Embryonic facial prominence (tissue), 1 donor: Measurements from ENCODE around the gene ADAMTS9.

Experiments used
- DNase-seq: peaks from one replicate; pipeline ENCODE4 v3.0.0-alpha.2; 2016; ENCODE audit errors: extremely low spot score

ADAMTS9 gene

GRCh38 chr3:64490180-64490724 is 197.5 kb downstream of the ADAMTS9 start:
- DNase-seq: no peak

- no peak for DNase-seq
These were observed 198.3 kb downstream of the ADAMTS9 start for GRCh38 chr3:64489361-64490044.

- no peak for DNase-seq
These were observed 198.9 kb downstream of the ADAMTS9 start for GRCh38 chr3:64488939-64489338.

GRCh38 chr3:64484289-64484992 is 203.4 kb downstream of the ADAMTS9 start:
- peak; percentile 73 for DNase-seq

- DNase-seq: no peak
These were observed 204.3 kb downstream of the ADAMTS9 start for GRCh38 chr3:64483467-64483866.

GRCh38 chr3:64475037-64475436 is 212.8 kb downstream of the ADAMTS9 start:
- no peak for DNase-seq

GRCh38 chr3:64473466-64473865 is 214.3 kb downstream of the ADAMTS9 start:
- no peak for DNase-seq

GRCh38 chr3:64470436-64470835 is 217.4 kb downstream of the ADAMTS9 start:
- DNase-seq: no peak

- no peak for DNase-seq
These were observed 220.4 kb downstream of the ADAMTS9 start for GRCh38 chr3:64467255-64467944.
